ENCODE data around the gene ZSCAN5B. TPM values are rescaled to one million over a fixed set of nuclear protein-coding genes. Genes with fewer than 3 reads are reported as not detected.

ZSCAN5B gene
- total RNA-seq, 1 experiment from 2014 or later, result not detected

- DNase-seq (ENCODE audit: low spot score) (no peak), ATAC-seq (no peak)
- peaks cover 6% of the 10 kb centered on the region for H3K4me1 Mint-ChIP-seq
- peaks cover 30% of the 10 kb centered on the region for H3K36me3 Mint-ChIP-seq
- POLR2A ChIA-PET, result no interaction called here
- H3K9me3 Mint-ChIP-seq, result no peaks in the 10 kb centered on the region
- TF ChIP-seq IRF1 (CRISPR knock-in tag; IDR thresholded peaks at IDR 0.05) (no peak), ATF3 (CRISPR knock-in tag; conservative IDR thresholded peaks at IDR 0.05) (no peak), USF2 (CRISPR knock-in tag; IDR thresholded peaks at IDR 0.05) (no peak), ZNF219 (CRISPR knock-in tag; IDR thresholded peaks at IDR 0.05; ENCODE audit: borderline replicate concordance) (no peak), TEAD1 (CRISPR knock-in tag; IDR thresholded peaks at IDR 0.05) (no peak), ETV6 (CRISPR knock-in tag; IDR thresholded peaks at IDR 0.05) (no peak), HMGA2 (CRISPR knock-in tag; IDR thresholded peaks at IDR 0.05) (no peak), E2F1 (CRISPR knock-in tag; IDR thresholded peaks at IDR 0.05) (no peak), ZNF416 (CRISPR knock-in tag; IDR thresholded peaks at IDR 0.05) (no peak), HMGXB4 (CRISPR knock-in tag; IDR thresholded peaks at IDR 0.05) (no peak), CBFB (CRISPR knock-in tag; IDR thresholded peaks at IDR 0.05; ENCODE audit: low read depth) (no peak), GRHL2 (CRISPR knock-in tag; IDR thresholded peaks at IDR 0.05; ENCODE audit: insufficient replicate concordance, severe bottlenecking) (no peak), MLX (CRISPR knock-in tag; IDR thresholded peaks at IDR 0.05) (no peak), TCF7 (CRISPR knock-in tag; IDR thresholded peaks at IDR 0.05; ENCODE audit: low read depth) (no peak)
- no peak overlapping the region for H3K4me3 Mint-ChIP-seq
- H3K27me3 Mint-ChIP-seq (ENCODE audit: low read depth), result no peaks in the 10 kb centered on the region
- H3K27ac Mint-ChIP-seq, result no peak overlapping the region
- CTCF ChIA-PET, result no interaction called here
Observed at GRCh38 chr19:56159009-56159559, 38.5 kb downstream of the ZSCAN5B start.

- TF ChIP-seq JAZF1 (CRISPR knock-in tag; IDR thresholded peaks at IDR 0.05) (no peak), ZNF121 (CRISPR knock-in tag; IDR thresholded peaks at IDR 0.05) (no peak), SP1 (CRISPR knock-in tag; conservative IDR thresholded peaks at IDR 0.05) (no peak)
- no peak overlapping the region for H3K27ac Mint-ChIP-seq
- DNase-seq (ENCODE audit: low spot score) (no peak), ATAC-seq (no peak)
- peaks cover 13% of the 10 kb centered on the region for H3K4me1 Mint-ChIP-seq
- no peaks in the 10 kb centered on the region for H3K27me3 Mint-ChIP-seq (ENCODE audit: low read depth)
- ChIA-PET CTCF (interaction anchor here (0.9 to 1.3 kb wide), 2 partner anchors 14 to 53 kb away, joined by 4 to 5 read pairs; no protein-coding TSS in a partner anchor), POLR2A (no interaction called here)
- H3K36me3 Mint-ChIP-seq, result peaks cover 34% of the 10 kb centered on the region
- H3K9me3 Mint-ChIP-seq, result no peaks in the 10 kb centered on the region
- H3K4me3 Mint-ChIP-seq, result no peak overlapping the region
Observed at GRCh38 chr19:56158170-56158757, 39.3 kb downstream of the ZSCAN5B start.

- Mint-ChIP-seq H3K27ac (no peak overlapping the region), H3K9me3 (no peaks in the 10 kb centered on the region), H3K4me3 (no peak overlapping the region), H3K36me3 (peaks cover 34% of the 10 kb centered on the region), H3K27me3 (ENCODE audit: low read depth) (no peaks in the 10 kb centered on the region), H3K4me1 (peaks cover 24% of the 10 kb centered on the region)
- ChIA-PET CTCF (interaction anchor here (0.7 to 3.8 kb wide), 2 partner anchors 14 to 263 kb away, joined by 3 to 73 read pairs; no protein-coding TSS in a partner anchor), POLR2A (no interaction called here)
- DNase-seq (ENCODE audit: low spot score) (no peak), ATAC-seq (no peak)
- TF ChIP-seq ZNF425 (CRISPR knock-in tag; conservative IDR thresholded peaks at IDR 0.05) (no peak), JAZF1 (CRISPR knock-in tag; IDR thresholded peaks at IDR 0.05) (no peak), ETV6 (CRISPR knock-in tag; IDR thresholded peaks at IDR 0.05) (no peak), ZSCAN18 (CRISPR knock-in tag; IDR thresholded peaks at IDR 0.05) (no peak)
Observed at GRCh38 chr19:56156768-56157167, 40.8 kb downstream of the ZSCAN5B start.

All from WTC11 (cell line).